ENCODE measurements around the gene ABCD1.

Gene ABCD1

GRCh38 chrX:153700967-153701366 is 23.7 kb upstream of the ABCD1 start (continued):
- TF ChIP-seq AEBP2 (tag by site-specific recombination; IDR thresholded peaks at IDR 0.05; ENCODE audit: borderline replicate concordance) (no peak), EGR2 (tag by site-specific recombination; IDR thresholded peaks at IDR 0.05; ENCODE audit: low read depth) (no peak), SCRT2 (tag by site-specific recombination; IDR thresholded peaks at IDR 0.05) (no peak), ZNF701 (tag by site-specific recombination; IDR thresholded peaks at IDR 0.05) (no peak), ZNF2 (tag by site-specific recombination; IDR thresholded peaks at IDR 0.05) (no peak), SP3 (tag by site-specific recombination; IDR thresholded peaks at IDR 0.05) (no peak), ZNF148 (tag by site-specific recombination; IDR thresholded peaks at IDR 0.05; ENCODE audit: borderline replicate concordance) (no peak), ZBTB11 (tag by site-specific recombination; conservative IDR thresholded peaks at IDR 0.05; ENCODE audit: low read depth) (no peak), ZNF341 (tag by site-specific recombination; IDR thresholded peaks at IDR 0.05; ENCODE audit: low read depth) (no peak), ZNF488 (tag by site-specific recombination; IDR thresholded peaks at IDR 0.05) (no peak), ZNF16 (tag by site-specific recombination; IDR thresholded peaks at IDR 0.05; ENCODE audit: low read depth) (no peak)

- Histone ChIP-seq H3K27ac (ENCODE audit: extremely low read depth, low read depth, low read length) (no peak overlapping the region), H3K4me3 (ENCODE audit: low read depth, low read length) (no peak overlapping the region), H3K4me1 (ENCODE audit: control insufficient read depth, insufficient read depth, low read length) (no peaks in the 10 kb centered on the region), H3K9me3 (ENCODE audit: control insufficient read depth, insufficient read depth, low read depth, low read length) (no peaks in the 10 kb centered on the region), H3K36me3 (ENCODE audit: control insufficient read depth in 2 of 2, insufficient read depth in 1 of 2, low read length in 2 of 2) (peaks cover 0 to 72% of the 10 kb centered on the region in 2 experiments; a peak in 1 of 3 replicates)
- CTCF ChIA-PET, result no interaction called here
- POLR2A ChIA-PET, result no interaction called here
- TF ChIP-seq INSM2 (tag by site-specific recombination; IDR thresholded peaks at IDR 0.05), result no peak
- TF ChIP-seq ATF2 (tag by site-specific recombination; IDR thresholded peaks at IDR 0.05; ENCODE audit: low read depth), result no peak
- TF ChIP-seq MZF1 (tag by site-specific recombination; IDR thresholded peaks at IDR 0.05; ENCODE audit: borderline replicate concordance), result no peak
- no peak for TF ChIP-seq ZFP37 (tag by site-specific recombination; IDR thresholded peaks at IDR 0.05)
- no peak for TF ChIP-seq ZNF548 (tag by site-specific recombination; IDR thresholded peaks at IDR 0.05)
- no peak for TF ChIP-seq MEIS1 (CRISPR knock-in tag; IDR thresholded peaks at IDR 0.05; ENCODE audit: borderline replicate concordance)
- no peak for TF ChIP-seq ZNF658 (tag by site-specific recombination; IDR thresholded peaks at IDR 0.05)
- TF ChIP-seq ZBTB1 (tag by site-specific recombination; IDR thresholded peaks at IDR 0.05), result no peak
- TF ChIP-seq GLIS1 (tag by site-specific recombination; IDR thresholded peaks at IDR 0.05), result no peak
- TF ChIP-seq PRDM4 (tag by site-specific recombination; IDR thresholded peaks at IDR 0.05), result no peak
- no peak for TF ChIP-seq SCRT1 (tag by site-specific recombination; IDR thresholded peaks at IDR 0.05; ENCODE audit: borderline replicate concordance)
Measured at GRCh38 chrX:153701706-153702105, 22.9 kb upstream of the ABCD1 start.

All from HEK293 (cell line).